Uterus (tissue), 2 donors: ENCODE measurements around the gene GTPBP2.

Source experiments
- CTCF ChIP-seq, 4 experiments: fragments of 200-600 bp in 2 of 4; fragments of 450-650 bp in 2 of 4; sonication (generic) in 2 of 4; IDR thresholded peaks; one replicate each; pipeline ENCODE4 v1.5.1; 2016 to 2019; ENCODE audit warnings: antibody characterized with exemption in 4 of 4, mild to moderate bottlenecking in 2 of 4, moderate library complexity in 1 of 4
- POLR2A ChIP-seq, 2 donors: fragments of 450-650 bp; IDR thresholded peaks; one replicate each; pipeline ENCODE4 v1.6.1; 2016; ENCODE audit warnings: antibody characterized with exemption in 2 of 2, mild to moderate bottlenecking in 1 of 2, moderate library complexity in 1 of 2

GRCh38 chr6:43667245-43668150 is 38.4 kb upstream of the GTPBP2 start:
- TF ChIP-seq CTCF (IDR thresholded peaks at IDR 0.05) = peak; percentile 95 to 97 (median 97)
- TF ChIP-seq POLR2A (IDR thresholded peaks at IDR 0.05) = no peak
